HepG2 (cell line): ENCODE data around the gene MAGT1.
"Not testable (repeated sequence)": the region's sequence is repeated elsewhere in the genome, so short reads cannot be mapped to it uniquely, and the experiment has no call there.

Experiments used
- KLF9 ChIP-seq: IDR thresholded peaks from 2 replicates; pipeline ENCODE4 v1.6.1; 2016; ENCODE audit warnings: low read depth
- MYNN ChIP-seq: sonication (generic); formaldehyde crosslinking; IDR thresholded peaks from 2 replicates; pipeline ENCODE4 v1.4.0; 2020; ENCODE audit warnings: mild to moderate bottlenecking, low read depth, missing genetic modification reagents
- TF ChIP-seq, protein P1 (sequence below): sonication (generic); formaldehyde crosslinking; IDR thresholded peaks from 2 replicates; pipeline ENCODE4 v1.5.0; 2020; ENCODE audit warnings: mild to moderate bottlenecking, missing genetic modification reagents, moderate library complexity
- TF ChIP-seq, protein P2 (sequence below): sonication (generic); formaldehyde crosslinking; IDR thresholded peaks from 2 replicates; pipeline ENCODE4 v1.8.1; 2022; ENCODE audit warnings: low read depth, mild to moderate bottlenecking, missing genetic modification reagents
- TF ChIP-seq, protein P3 (sequence below): sonication (generic); formaldehyde crosslinking; IDR thresholded peaks from 2 replicates; pipeline ENCODE4 v1.5.0; 2020; ENCODE audit warnings: missing genetic modification reagents

DNA sequence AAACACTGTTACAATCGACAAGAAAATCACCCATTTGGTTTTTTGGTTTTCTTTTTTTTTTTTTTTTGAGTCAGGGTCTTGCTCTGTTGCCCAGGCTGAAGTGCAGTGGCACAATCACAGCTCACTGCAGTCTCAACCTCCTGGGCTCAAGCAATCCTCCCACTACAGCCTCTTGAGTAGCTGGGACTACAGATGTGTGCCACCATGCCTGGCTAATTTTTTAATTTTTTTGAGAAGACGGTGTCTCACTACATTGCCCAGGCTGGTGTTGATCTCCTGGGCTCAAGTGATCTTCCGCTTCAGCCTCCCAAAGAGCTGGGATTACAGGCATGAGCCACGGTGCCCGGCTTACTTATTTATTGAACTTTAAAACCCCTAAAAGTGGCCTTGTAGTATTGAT, 63.7 kb downstream of the MAGT1 start:
- not testable (repeated sequence) for TF ChIP-seq MYNN; KLF9 (CRISPR knock-in tag)
- TF ChIP-seq, protein P1, sequence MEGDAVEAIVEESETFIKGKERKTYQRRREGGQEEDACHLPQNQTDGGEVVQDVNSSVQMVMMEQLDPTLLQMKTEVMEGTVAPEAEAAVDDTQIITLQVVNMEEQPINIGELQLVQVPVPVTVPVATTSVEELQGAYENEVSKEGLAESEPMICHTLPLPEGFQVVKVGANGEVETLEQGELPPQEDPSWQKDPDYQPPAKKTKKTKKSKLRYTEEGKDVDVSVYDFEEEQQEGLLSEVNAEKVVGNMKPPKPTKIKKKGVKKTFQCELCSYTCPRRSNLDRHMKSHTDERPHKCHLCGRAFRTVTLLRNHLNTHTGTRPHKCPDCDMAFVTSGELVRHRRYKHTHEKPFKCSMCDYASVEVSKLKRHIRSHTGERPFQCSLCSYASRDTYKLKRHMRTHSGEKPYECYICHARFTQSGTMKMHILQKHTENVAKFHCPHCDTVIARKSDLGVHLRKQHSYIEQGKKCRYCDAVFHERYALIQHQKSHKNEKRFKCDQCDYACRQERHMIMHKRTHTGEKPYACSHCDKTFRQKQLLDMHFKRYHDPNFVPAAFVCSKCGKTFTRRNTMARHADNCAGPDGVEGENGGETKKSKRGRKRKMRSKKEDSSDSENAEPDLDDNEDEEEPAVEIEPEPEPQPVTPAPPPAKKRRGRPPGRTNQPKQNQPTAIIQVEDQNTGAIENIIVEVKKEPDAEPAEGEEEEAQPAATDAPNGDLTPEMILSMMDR (CRISPR knock-in tag): not testable (repeated sequence)
- TF ChIP-seq, protein P2, sequence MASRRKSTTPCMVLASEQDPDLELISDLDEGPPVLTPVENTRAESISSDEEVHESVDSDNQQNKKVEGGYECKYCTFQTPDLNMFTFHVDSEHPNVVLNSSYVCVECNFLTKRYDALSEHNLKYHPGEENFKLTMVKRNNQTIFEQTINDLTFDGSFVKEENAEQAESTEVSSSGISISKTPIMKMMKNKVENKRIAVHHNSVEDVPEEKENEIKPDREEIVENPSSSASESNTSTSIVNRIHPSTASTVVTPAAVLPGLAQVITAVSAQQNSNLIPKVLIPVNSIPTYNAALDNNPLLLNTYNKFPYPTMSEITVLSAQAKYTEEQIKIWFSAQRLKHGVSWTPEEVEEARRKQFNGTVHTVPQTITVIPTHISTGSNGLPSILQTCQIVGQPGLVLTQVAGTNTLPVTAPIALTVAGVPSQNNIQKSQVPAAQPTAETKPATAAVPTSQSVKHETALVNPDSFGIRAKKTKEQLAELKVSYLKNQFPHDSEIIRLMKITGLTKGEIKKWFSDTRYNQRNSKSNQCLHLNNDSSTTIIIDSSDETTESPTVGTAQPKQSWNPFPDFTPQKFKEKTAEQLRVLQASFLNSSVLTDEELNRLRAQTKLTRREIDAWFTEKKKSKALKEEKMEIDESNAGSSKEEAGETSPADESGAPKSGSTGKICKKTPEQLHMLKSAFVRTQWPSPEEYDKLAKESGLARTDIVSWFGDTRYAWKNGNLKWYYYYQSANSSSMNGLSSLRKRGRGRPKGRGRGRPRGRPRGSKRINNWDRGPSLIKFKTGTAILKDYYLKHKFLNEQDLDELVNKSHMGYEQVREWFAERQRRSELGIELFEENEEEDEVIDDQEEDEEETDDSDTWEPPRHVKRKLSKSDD: not testable (repeated sequence)
- TF ChIP-seq, protein P3, sequence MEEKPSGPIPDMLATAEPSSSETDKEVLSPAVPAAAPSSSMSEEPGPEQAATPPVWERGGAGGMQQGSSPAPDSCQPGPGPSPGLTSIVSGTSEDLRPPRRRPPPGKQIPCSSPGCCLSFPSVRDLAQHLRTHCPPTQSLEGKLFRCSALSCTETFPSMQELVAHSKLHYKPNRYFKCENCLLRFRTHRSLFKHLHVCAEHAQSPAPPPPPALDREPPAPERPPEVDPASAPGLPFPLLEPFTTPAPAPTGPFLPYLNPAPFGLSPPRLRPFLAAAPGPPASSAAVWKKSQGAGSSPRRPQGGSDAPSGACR: not testable (repeated sequence)
